H1 (cell line): ENCODE results near the gene SLC35A2. TPM values are rescaled to one million over a fixed set of nuclear protein-coding genes. Genes with fewer than 3 reads are reported as not detected.

Source experiments
- ATF2 ChIP-seq: IDR thresholded peaks from 2 replicates; pipeline ENCODE4 v1.6.1; 2012; ENCODE audit warnings: low read length, inconsistent platforms
- USF2 ChIP-seq: IDR thresholded peaks from 2 replicates; pipeline ENCODE4 v1.6.1; 2011; ENCODE audit warnings: low read length, improper control_type of control experiment
- polyA plus RNA-seq, 7 experiments: library from polyadenylated mRNA; depleted of rRNA in 3 of 7; stranded (reverse) in 5 of 7; unstranded in 2 of 7; fragments of >200 nt in 5 of 7; fragments of 200-250 nt in 2 of 7; gene quantifications; 1 replicate in 5 of 7; 2 replicates in 1 of 7; 4 replicates in 1 of 7; pipeline versions ENCODE4 v1.2.1 to v1.2.3, GENCODE V29; 2011 to 2013; ENCODE audit warnings: missing spikeins in 2 of 7, mixed read lengths in 2 of 7
- total RNA-seq: library from RNA; stranded (reverse); fragmentation: NEBNext Ultra II Directional; extraction: Animal tissue kit (Norgen Biotek cat#: 25700); gene quantifications from 2 replicates; pipeline ENCODE4 v1.2.1, GENCODE V29; 2021

Gene SLC35A2
- total and polyA plus RNA-seq, 2 of the 8 experiments (the other 6 are each of a cell fraction or from before 2014, with no cell fraction given) = 21.4 to 48.3 TPM

- TF ChIP-seq ATF2 = no peak
- no peak for TF ChIP-seq USF2
Observed at GRCh38 chrX:48893556-48894348, 17.7 kb downstream of the SLC35A2 start (continued).
